Measurements from ENCODE around the gene PLCL2. TPM values are rescaled to one million over a fixed set of nuclear protein-coding genes. Genes with fewer than 3 reads are reported as not detected.

Gene PLCL2
- total RNA-seq, 1 experiment from 2014 or later: 3.0 TPM

- no peaks in the 10 kb centered on the region for H3K36me3 ChIP-seq (ENCODE audit: control insufficient read depth, insufficient read depth, low read length)
- in situ Hi-C loops (cut with HindIII; ENCODE audit: low pct_unique_long_range_greater_than_20kb, low sequenced_read_pairs): no loop called here
- DNase-seq (ENCODE audit: low read depth, low spot score): no peak
- H3K9me3 ChIP-seq (ENCODE audit: control insufficient read depth, insufficient read depth, low read depth, low read length): no peaks in the 10 kb centered on the region
- H3K4me3 ChIP-seq (ENCODE audit: low read depth in 2 of 2, low read length in 2 of 2): no peak overlapping the region
- CTCF ChIA-PET: no interaction called here
- no peak for TF ChIP-seq SIN3A (IDR thresholded peaks at IDR 0.05; ENCODE audit: borderline replicate concordance, insufficient read depth, low read depth, low read length)
- no peak for TF ChIP-seq CTCF (IDR thresholded peaks at IDR 0.05)
- TF ChIP-seq REST (IDR thresholded peaks at IDR 0.05; ENCODE audit: insufficient read depth in 1 of 2, low read depth in 2 of 2, low read length in 1 of 2): no peak
- TF ChIP-seq POLR2AphosphoS5 (IDR thresholded peaks at IDR 0.05; ENCODE audit: low read depth, low read length): no peak
- TF ChIP-seq TCF7L2 (IDR thresholded peaks at IDR 0.05; ENCODE audit: low read depth, low read length): no peak
- BruUV-seq (replicated peaks): no TSS peak
- H3K27me3 ChIP-seq (ENCODE audit: control insufficient read depth, insufficient read depth, low read length): no peaks in the 10 kb centered on the region
- H3K4me1 ChIP-seq (ENCODE audit: control insufficient read depth, insufficient read depth, low read length): no peaks in the 10 kb centered on the region; the same call in 1 of the 2 replicates
- POLR2A ChIA-PET: no interaction called here
- no peak overlapping the region for H3K27ac ChIP-seq (ENCODE audit: low read length)
- intact Hi-C loops (cut with micrococcal nuclease; ENCODE audit: unreplicated experiment): no loop called here
- ATAC-seq: no peak
Measured at GRCh38 chr3:17045705-17046104, 160.9 kb downstream of the PLCL2 start.

- H3K9me3 ChIP-seq (ENCODE audit: control insufficient read depth, insufficient read depth, low read depth, low read length): no peaks in the 10 kb centered on the region
- intact Hi-C loops (cut with micrococcal nuclease; ENCODE audit: unreplicated experiment): no loop called here
- ChIA-PET POLR2A (no interaction called here), CTCF (no interaction called here)
- TF ChIP-seq SIN3A (IDR thresholded peaks at IDR 0.05; ENCODE audit: borderline replicate concordance, insufficient read depth, low read depth, low read length) (no peak), REST (IDR thresholded peaks at IDR 0.05; ENCODE audit: insufficient read depth in 1 of 2, low read depth in 2 of 2, low read length in 1 of 2) (no peak)
- in situ Hi-C loops (cut with HindIII; ENCODE audit: low pct_unique_long_range_greater_than_20kb, low sequenced_read_pairs): no loop called here
- H3K4me3 ChIP-seq (ENCODE audit: low read depth in 2 of 2, low read length in 2 of 2): no peak overlapping the region
- no peaks in the 10 kb centered on the region for H3K27me3 ChIP-seq (ENCODE audit: control insufficient read depth, insufficient read depth, low read length)
- no peaks in the 10 kb centered on the region for H3K36me3 ChIP-seq (ENCODE audit: control insufficient read depth, insufficient read depth, low read length)
- BruUV-seq (replicated peaks): no TSS peak
- no peak for ATAC-seq
- no peak for DNase-seq (ENCODE audit: low read depth, low spot score)
- no peak overlapping the region for H3K27ac ChIP-seq (ENCODE audit: low read length)
- no peaks in the 10 kb centered on the region for H3K4me1 ChIP-seq (ENCODE audit: control insufficient read depth, insufficient read depth, low read length)
Measured at GRCh38 chr3:17046623-17047022, 161.9 kb downstream of the PLCL2 start.

Measured in Panc1 (cell line).